Measurements from ENCODE around the gene MAP4K4.

The MAP4K4 gene

DNA sequence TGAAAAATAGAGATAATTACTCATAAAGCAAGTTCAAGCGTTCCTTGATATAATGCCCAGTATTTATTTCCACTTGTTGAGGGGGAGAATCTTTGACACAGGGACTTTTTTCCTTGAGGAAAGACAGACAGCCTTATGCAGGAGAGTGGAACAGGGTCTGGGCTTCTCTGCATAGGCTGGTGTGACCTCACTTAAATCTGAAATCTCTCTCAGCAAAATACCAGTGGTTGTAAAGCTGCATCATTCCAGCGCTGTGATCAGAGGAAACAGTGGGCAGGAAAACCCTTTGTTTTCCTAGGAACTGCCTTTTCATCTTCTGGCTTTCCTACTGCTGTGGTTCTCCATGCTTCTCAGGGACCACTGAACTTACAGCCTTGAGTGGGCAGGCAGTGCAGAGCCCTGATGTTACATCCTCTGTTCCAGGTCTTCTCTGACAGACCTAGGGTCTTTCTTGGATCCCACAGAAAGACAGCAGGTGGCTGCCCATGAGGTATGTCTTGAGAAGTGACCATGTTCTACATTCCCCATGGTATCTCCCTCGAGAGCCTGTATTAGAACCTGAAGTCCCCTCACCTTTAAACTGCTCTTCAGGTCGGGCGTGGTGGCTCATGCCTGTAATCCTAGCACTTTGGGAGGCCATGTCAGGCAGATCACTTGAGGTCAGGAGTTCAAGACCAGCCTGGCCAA is 17.6 kb upstream of the MAP4K4 start:
- Histone ChIP-seq H3K4me2 (ENCODE audit: insufficient read depth, low read length) (no peak overlapping the region), H3K4me1 (ENCODE audit: insufficient read depth, low read length) (no peaks in the 10 kb centered on the region), H3K27me3 (ENCODE audit: insufficient read depth, low read length, poor library complexity) (no peaks in the 10 kb centered on the region), H3K36me3 (ENCODE audit: insufficient read depth, low read length) (no peaks in the 10 kb centered on the region), H3K9ac (ENCODE audit: low read depth, low read length) (no peak overlapping the region), H3K27ac (ENCODE audit: low read length) (no peak overlapping the region), H2AFZ (ENCODE audit: low read depth, low read length) (no peak overlapping the region), H3K79me2 (ENCODE audit: insufficient read depth, low read length) (no peaks in the 10 kb centered on the region), H3K4me3 (ENCODE audit: low read depth in 1 of 2, low read length in 2 of 2) (no peak overlapping the region), H4K20me1 (ENCODE audit: insufficient read depth, low read length) (no peaks in the 10 kb centered on the region), H3K9me3 (ENCODE audit: insufficient read depth, low read length, severe bottlenecking) (no peaks in the 10 kb centered on the region)
- ATAC-seq (ENCODE audit: insufficient read depth, low read depth) (no peak), DNase-seq (no peak)
- TF ChIP-seq EZH2 (IDR thresholded peaks at IDR 0.05; ENCODE audit: borderline replicate concordance, low read depth, low read length, severe bottlenecking) = no peak
- TF ChIP-seq, protein P1, sequence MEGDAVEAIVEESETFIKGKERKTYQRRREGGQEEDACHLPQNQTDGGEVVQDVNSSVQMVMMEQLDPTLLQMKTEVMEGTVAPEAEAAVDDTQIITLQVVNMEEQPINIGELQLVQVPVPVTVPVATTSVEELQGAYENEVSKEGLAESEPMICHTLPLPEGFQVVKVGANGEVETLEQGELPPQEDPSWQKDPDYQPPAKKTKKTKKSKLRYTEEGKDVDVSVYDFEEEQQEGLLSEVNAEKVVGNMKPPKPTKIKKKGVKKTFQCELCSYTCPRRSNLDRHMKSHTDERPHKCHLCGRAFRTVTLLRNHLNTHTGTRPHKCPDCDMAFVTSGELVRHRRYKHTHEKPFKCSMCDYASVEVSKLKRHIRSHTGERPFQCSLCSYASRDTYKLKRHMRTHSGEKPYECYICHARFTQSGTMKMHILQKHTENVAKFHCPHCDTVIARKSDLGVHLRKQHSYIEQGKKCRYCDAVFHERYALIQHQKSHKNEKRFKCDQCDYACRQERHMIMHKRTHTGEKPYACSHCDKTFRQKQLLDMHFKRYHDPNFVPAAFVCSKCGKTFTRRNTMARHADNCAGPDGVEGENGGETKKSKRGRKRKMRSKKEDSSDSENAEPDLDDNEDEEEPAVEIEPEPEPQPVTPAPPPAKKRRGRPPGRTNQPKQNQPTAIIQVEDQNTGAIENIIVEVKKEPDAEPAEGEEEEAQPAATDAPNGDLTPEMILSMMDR (IDR thresholded peaks at IDR 0.05; ENCODE audit: borderline replicate concordance, extremely low read depth, low read length, poor library complexity, severe bottlenecking) = no peak

DNA sequence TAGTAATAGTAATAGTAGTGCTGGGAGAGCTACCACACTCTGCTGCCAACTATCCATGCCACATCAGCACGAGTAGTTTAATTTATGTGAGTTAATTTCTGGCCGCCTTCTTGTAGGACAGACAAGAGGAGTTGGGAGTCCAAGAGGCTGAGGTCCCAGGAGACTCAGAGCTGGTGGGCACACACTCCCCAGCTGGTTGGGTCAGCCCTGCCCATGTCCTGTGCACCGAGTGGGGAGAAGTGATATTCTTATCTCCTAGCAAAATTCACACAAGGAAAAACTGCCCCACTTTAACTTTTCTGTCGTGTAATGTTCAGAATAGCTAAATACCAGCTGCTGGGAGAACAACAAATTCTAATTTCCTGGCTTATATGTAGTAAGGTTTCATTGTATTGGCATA is 15.2 kb upstream of the MAP4K4 start:
- no peak for TF ChIP-seq EZH2 (IDR thresholded peaks at IDR 0.05; ENCODE audit: borderline replicate concordance, low read depth, low read length, severe bottlenecking)
- Histone ChIP-seq H3K9ac (ENCODE audit: low read depth, low read length) (no peak overlapping the region), H2AFZ (ENCODE audit: low read depth, low read length) (no peak overlapping the region), H3K27me3 (ENCODE audit: insufficient read depth, low read length, poor library complexity) (no peaks in the 10 kb centered on the region), H3K79me2 (ENCODE audit: insufficient read depth, low read length) (no peaks in the 10 kb centered on the region), H3K4me2 (ENCODE audit: insufficient read depth, low read length) (no peak overlapping the region), H3K9me3 (ENCODE audit: insufficient read depth, low read length, severe bottlenecking) (no peaks in the 10 kb centered on the region), H3K4me1 (ENCODE audit: insufficient read depth, low read length) (no peaks in the 10 kb centered on the region), H4K20me1 (ENCODE audit: insufficient read depth, low read length) (no peaks in the 10 kb centered on the region), H3K27ac (ENCODE audit: low read length) (no peak overlapping the region), H3K4me3 (ENCODE audit: low read depth in 1 of 2, low read length in 2 of 2) (no peak overlapping the region), H3K36me3 (ENCODE audit: insufficient read depth, low read length) (no peaks in the 10 kb centered on the region)
- ATAC-seq (ENCODE audit: insufficient read depth, low read depth) (no peak), DNase-seq (no peak)

DNA sequence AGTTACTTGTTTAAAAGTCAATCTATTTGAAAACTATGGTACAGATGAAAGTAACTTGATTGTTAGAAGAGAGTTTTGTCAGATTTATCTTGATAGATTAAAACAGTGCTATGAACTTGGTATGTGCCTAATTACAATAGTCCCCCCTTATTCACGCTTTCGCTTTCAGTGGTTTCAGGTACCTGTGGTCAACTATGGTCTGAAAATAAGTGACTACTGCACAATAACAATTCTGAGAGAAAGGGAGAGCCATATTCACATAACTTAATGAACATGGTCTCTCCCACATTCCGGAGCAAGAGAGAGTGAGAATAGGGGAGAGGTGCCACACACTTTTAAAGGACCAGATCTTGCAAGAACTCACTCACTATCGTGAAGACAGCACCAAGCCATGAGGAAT is 13.2 kb upstream of the MAP4K4 start:
- Histone ChIP-seq H3K79me2 (ENCODE audit: insufficient read depth, low read length) (no peaks in the 10 kb centered on the region), H3K9me3 (ENCODE audit: insufficient read depth, low read length, severe bottlenecking) (no peaks in the 10 kb centered on the region), H3K36me3 (ENCODE audit: insufficient read depth, low read length) (no peaks in the 10 kb centered on the region), H3K4me3 (ENCODE audit: low read depth in 1 of 2, low read length in 2 of 2) (no peak overlapping the region), H3K27ac (ENCODE audit: low read length) (no peak overlapping the region), H3K27me3 (ENCODE audit: insufficient read depth, low read length, poor library complexity) (no peaks in the 10 kb centered on the region), H3K4me2 (ENCODE audit: insufficient read depth, low read length) (no peak overlapping the region), H3K9ac (ENCODE audit: low read depth, low read length) (no peak overlapping the region), H3K4me1 (ENCODE audit: insufficient read depth, low read length) (no peaks in the 10 kb centered on the region), H2AFZ (ENCODE audit: low read depth, low read length) (no peak overlapping the region), H4K20me1 (ENCODE audit: insufficient read depth, low read length) (no peaks in the 10 kb centered on the region)
- TF ChIP-seq EZH2 (IDR thresholded peaks at IDR 0.05; ENCODE audit: borderline replicate concordance, low read depth, low read length, severe bottlenecking) = no peak
- TF ChIP-seq, protein P1 (IDR thresholded peaks at IDR 0.05; ENCODE audit: borderline replicate concordance, extremely low read depth, low read length, poor library complexity, severe bottlenecking) = no peak
- no peak for DNase-seq
- no peak for ATAC-seq (ENCODE audit: insufficient read depth, low read depth)

DNA sequence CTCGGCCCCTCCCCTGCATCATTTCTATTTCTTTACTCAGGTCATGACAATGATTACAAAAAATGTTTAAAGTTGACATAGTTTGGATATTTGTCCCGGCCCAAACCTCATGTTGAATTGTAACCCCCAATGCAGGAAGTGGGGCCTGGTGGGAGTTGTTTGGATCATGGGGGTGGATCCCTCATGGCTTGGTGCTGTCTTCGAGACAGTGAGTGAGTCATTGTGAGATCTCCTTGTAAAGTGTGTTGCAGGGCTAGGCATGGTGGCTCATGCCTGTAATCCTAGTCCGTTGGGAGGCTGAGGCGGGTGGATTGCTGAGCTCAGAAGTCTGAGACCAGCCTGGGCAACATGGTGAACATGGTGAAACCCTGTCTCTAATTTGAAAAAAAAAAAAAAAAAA is 9.2 kb upstream of the MAP4K4 start:
- no peak overlapping the region for H2AFZ ChIP-seq (ENCODE audit: low read depth, low read length)
- H3K4me3 ChIP-seq (ENCODE audit: low read depth in 1 of 2, low read length in 2 of 2) = no peak overlapping the region
- no peak for DNase-seq
- no peaks in the 10 kb centered on the region for H3K79me2 ChIP-seq (ENCODE audit: insufficient read depth, low read length)
- H3K27me3 ChIP-seq (ENCODE audit: insufficient read depth, low read length, poor library complexity) = no peaks in the 10 kb centered on the region
- H3K9me3 ChIP-seq (ENCODE audit: insufficient read depth, low read length, severe bottlenecking) = no peaks in the 10 kb centered on the region
- ATAC-seq (ENCODE audit: insufficient read depth, low read depth) = no peak
- no peaks in the 10 kb centered on the region for H4K20me1 ChIP-seq (ENCODE audit: insufficient read depth, low read length)
- no peak overlapping the region for H3K9ac ChIP-seq (ENCODE audit: low read depth, low read length)
- H3K36me3 ChIP-seq (ENCODE audit: insufficient read depth, low read length) = no peaks in the 10 kb centered on the region
- TF ChIP-seq, protein P1 (IDR thresholded peaks at IDR 0.05; ENCODE audit: borderline replicate concordance, extremely low read depth, low read length, poor library complexity, severe bottlenecking) = no peak
- no peak for TF ChIP-seq EZH2 (IDR thresholded peaks at IDR 0.05; ENCODE audit: borderline replicate concordance, low read depth, low read length, severe bottlenecking)
- H3K4me1 ChIP-seq (ENCODE audit: insufficient read depth, low read length) = peaks cover 8% of the 10 kb centered on the region
- no peak overlapping the region for H3K4me2 ChIP-seq (ENCODE audit: insufficient read depth, low read length)
- no peak overlapping the region for H3K27ac ChIP-seq (ENCODE audit: low read length)

Data from DND-41 (cell line).